OCI-LY1 (cell line): ENCODE data around the gene TRIM67.

Source experiments
- H2AFZ ChIP-seq: fragments of 200-600 bp; sonication (generic), shearing (Covaris generic); 2 replicates; pipeline ENCODE4 v1.6.0; 2014; ENCODE audit warnings: antibody characterized with exemption, mild to moderate bottlenecking, low read length
- H3F3A ChIP-seq: fragments of 200-600 bp; sonication (generic), shearing (Covaris generic); 2 replicates; pipeline ENCODE4 v1.6.0; 2014; ENCODE audit warnings: mild to moderate bottlenecking, antibody characterized with exemption, low read length, moderate library complexity; ENCODE audit not compliant: insufficient read depth
- H3K27ac ChIP-seq: fragments of 200-600 bp; sonication (generic); 2 replicates; pipeline ENCODE4 v1.5.1; 2014; ENCODE audit warnings: low read length, mixed run types, mild to moderate bottlenecking, low read depth; ENCODE audit not compliant: poor library complexity, severe bottlenecking
- H3K27me3 ChIP-seq: fragments of 200-600 bp; sonication (generic); 2 replicates; pipeline ENCODE4 v1.6.0; 2014; ENCODE audit warnings: antibody characterized with exemption, mild to moderate bottlenecking, low read length, moderate library complexity; ENCODE audit not compliant: insufficient read depth
- H3K36me3 ChIP-seq: fragments of 200-600 bp; sonication (generic); 2 replicates; pipeline ENCODE4 v1.6.1; 2014; ENCODE audit warnings: mild to moderate bottlenecking, antibody characterized with exemption, low read length, moderate library complexity, mixed read lengths; ENCODE audit not compliant: insufficient read depth
- H3K4me1 ChIP-seq: fragments of 200-600 bp; sonication (generic); 2 replicates; pipeline ENCODE4 v1.5.1; 2014; ENCODE audit warnings: mild to moderate bottlenecking, low read length, moderate library complexity; ENCODE audit not compliant: insufficient read depth, severe bottlenecking
- H3K4me2 ChIP-seq: fragments of 200-600 bp; sonication (generic), shearing (Covaris generic); 2 replicates; pipeline ENCODE4 v1.6.1; 2014; ENCODE audit warnings: low read length
- H3K4me3 ChIP-seq: fragments of 200-600 bp; sonication (generic); 2 replicates; pipeline ENCODE4 v1.5.1; 2014; ENCODE audit warnings: low read length, low read depth, mild to moderate bottlenecking, mixed read lengths; ENCODE audit not compliant: poor library complexity, severe bottlenecking
- H3K79me2 ChIP-seq: fragments of 200-600 bp; shearing (Covaris generic); 2 replicates; pipeline ENCODE4 v1.6.1; 2016; ENCODE audit warnings: mixed run types, low read length, mixed read lengths; ENCODE audit not compliant: insufficient read depth
- H3K9ac ChIP-seq: fragments of 200-600 bp; sonication (generic), shearing (Covaris generic); 2 replicates; pipeline ENCODE4 v1.6.1; 2014; ENCODE audit warnings: mild to moderate bottlenecking, low read length, mixed read lengths
- H3K9me2 ChIP-seq: fragments of 200-600 bp; sonication (generic), shearing (Covaris generic); 2 replicates; pipeline ENCODE4 v1.6.1; 2014; ENCODE audit warnings: low read depth, mild to moderate bottlenecking, low read length, mixed read lengths
- H3K9me3 ChIP-seq: fragments of 200-600 bp; shearing (Covaris generic); 2 replicates; pipeline ENCODE4 v1.6.1; 2014; ENCODE audit warnings: low read length, mixed read lengths
- H4K20me1 ChIP-seq: fragments of 200-600 bp; sonication (generic), shearing (Covaris generic); 2 replicates; pipeline ENCODE4 v1.6.0; 2016; ENCODE audit warnings: mild to moderate bottlenecking, low read length; ENCODE audit not compliant: insufficient read depth
- CTCF ChIP-seq: fragments of 200-600 bp; sonication (generic), shearing (Covaris generic); IDR thresholded peaks from 2 replicates; pipeline ENCODE4 v1.5.1; 2017; ENCODE audit warnings: mild to moderate bottlenecking, antibody characterized with exemption, low read length, moderate library complexity, mixed read lengths
- EZH2 ChIP-seq: fragments of 200-600 bp; sonication (generic), shearing (Covaris generic); IDR thresholded peaks from 2 replicates; pipeline ENCODE4 v1.8.0; 2017; ENCODE audit warnings: borderline replicate concordance, mixed run types, mild to moderate bottlenecking, antibody characterized with exemption, low read length, moderate library complexity, mixed read lengths

Gene TRIM67

GRCh38 chr1:231219422-231220401, 57.9 kb downstream of the TRIM67 start:
- H3K9me2 ChIP-seq: no peaks in the 10 kb centered on the region
- H3K27ac ChIP-seq: no peak overlapping the region
- H3K4me3 ChIP-seq: no peak overlapping the region
- H3K79me2 ChIP-seq: no peaks in the 10 kb centered on the region
- no peaks in the 10 kb centered on the region for H3K9me3 ChIP-seq
- H3K4me1 ChIP-seq: peaks cover 17% of the 10 kb centered on the region
- peaks cover 23% of the 10 kb centered on the region for H3K36me3 ChIP-seq
- H3F3A ChIP-seq: no peaks in the 10 kb centered on the region
- H3K27me3 ChIP-seq: no peaks in the 10 kb centered on the region
- H3K9ac ChIP-seq: no peak overlapping the region
- no peak for TF ChIP-seq CTCF
- no peak for TF ChIP-seq EZH2
- H4K20me1 ChIP-seq: no peaks in the 10 kb centered on the region
- H2AFZ ChIP-seq: no peak overlapping the region
- no peak overlapping the region for H3K4me2 ChIP-seq

- no peak overlapping the region for H3K9ac ChIP-seq
- H3K27me3 ChIP-seq: no peaks in the 10 kb centered on the region
- H3K4me2 ChIP-seq: no peak overlapping the region
- no peaks in the 10 kb centered on the region for H3K9me2 ChIP-seq
- no peak overlapping the region for H2AFZ ChIP-seq
- TF ChIP-seq EZH2 (no peak), CTCF (no peak)
- H3K9me3 ChIP-seq: no peaks in the 10 kb centered on the region
- H3K4me3 ChIP-seq: no peak overlapping the region
- no peaks in the 10 kb centered on the region for H3F3A ChIP-seq
- H4K20me1 ChIP-seq: no peaks in the 10 kb centered on the region
- no peaks in the 10 kb centered on the region for H3K79me2 ChIP-seq
- peaks cover 6% of the 10 kb centered on the region for H3K4me1 ChIP-seq
- H3K27ac ChIP-seq: no peak overlapping the region
- peaks cover 34% of the 10 kb centered on the region for H3K36me3 ChIP-seq
Measured at GRCh38 chr1:231220801-231221200, 58.9 kb downstream of the TRIM67 start.

GRCh38 chr1:231226156-231226555, 64.3 kb downstream of the TRIM67 start:
- H3K4me1 ChIP-seq: no peaks in the 10 kb centered on the region
- no peak overlapping the region for H3K27ac ChIP-seq
- H3K9me3 ChIP-seq: no peaks in the 10 kb centered on the region
- H3K4me3 ChIP-seq: no peak overlapping the region
- peaks cover 82% of the 10 kb centered on the region for H3K36me3 ChIP-seq
- peaks cover 1% of the 10 kb centered on the region; the same call in 1 of the 2 replicates for H3K79me2 ChIP-seq
- no peak overlapping the region for H3K9ac ChIP-seq
- TF ChIP-seq CTCF: no peak
- no peak for TF ChIP-seq EZH2
- H3K4me2 ChIP-seq: no peak overlapping the region
- no peaks in the 10 kb centered on the region for H3K9me2 ChIP-seq
- no peak overlapping the region for H2AFZ ChIP-seq
- H3F3A ChIP-seq: no peaks in the 10 kb centered on the region
- no peaks in the 10 kb centered on the region for H4K20me1 ChIP-seq
- H3K27me3 ChIP-seq: no peaks in the 10 kb centered on the region
